HepG2 (cell line): ENCODE data around the gene OMA1. TPM values are rescaled to one million over a fixed set of nuclear protein-coding genes. Genes with fewer than 3 reads are reported as not detected.
"Not testable (repeated sequence)": the region's sequence is repeated elsewhere in the genome, so short reads cannot be mapped to it uniquely, and the experiment has no call there.

ENCODE experiments used
- ATAC-seq: fragments of 200-7000 bp; cut with Tn5 transposase; 3 replicates; pipeline ENCODE4 v1.9.1; 2020; ENCODE audit warnings: mild to moderate bottlenecking, moderate library complexity
- BruUV-seq: library from RNA; stranded (reverse); fragments of 400-500 nt; replicated peaks from 2 replicates; lab custom pipeline; 2021; lab: Mats Ljungman, UMichigan
- CTCF ChIA-PET: fragments of 300-600 bp; formaldehyde crosslinking; extraction: SDS; loops from one replicate; lab custom pipeline; 2021; ENCODE audit warnings: low total read pairs, inconsistent platforms, low intra/inter-chr PET ratio; lab: Yijun Ruan, JAX
- POLR2A ChIA-PET: fragments of 350-600 bp; sonication (Branson Sonifier 250); formaldehyde crosslinking; loops from one replicate; lab custom pipeline; 2020; ENCODE audit warnings: antibody characterized with exemption, inconsistent platforms; lab: Yijun Ruan, JAX
- DNase-seq: peaks from one replicate; pipeline ENCODE4 v3.0.0-alpha.2; 2015; ENCODE audit warnings: low spot score
- FAIRE-seq: peaks from 3 replicates; lab custom pipeline; 2011; peaks lifted over from hg19 to GRCh38; lab: Jason Lieb, UNC
- H2AFZ ChIP-seq: one replicate; pipeline ENCODE4 v1.6.1; 2011; ENCODE audit warnings: low read length, inconsistent platforms
- H3K27ac ChIP-seq: fragments of 300-600 bp; 3 replicates; pipeline ENCODE4 v1.8.0; 2011; ENCODE audit warnings: mixed run types, mild to moderate bottlenecking, mixed read lengths, low read length, inconsistent platforms; ENCODE audit not compliant: insufficient read depth; ENCODE audit errors: extremely low read length
- H3K27me3 ChIP-seq, 2 experiments: fragments of 200-600 bp in 1 of 2; 2 replicates in 1 of 2; 3 replicates in 1 of 2; pipeline versions ENCODE4 v1.6.0 to v1.8.0; 2011; ENCODE audit warnings: low read length in 2 of 2, mild to moderate bottlenecking in 2 of 2, moderate library complexity in 2 of 2, inconsistent platforms in 1 of 2; ENCODE audit not compliant: insufficient read depth in 2 of 2, control insufficient read depth in 1 of 2
- H3K36me3 ChIP-seq, 2 experiments: fragments of 200-600 bp in 1 of 2; replicated peaks in 1 of 2; 2 replicates in 1 of 2; 3 replicates in 1 of 2; pipeline versions ENCODE4 v1.5.1 to v1.8.0; 2011; ENCODE audit warnings: low read length in 2 of 2, inconsistent platforms in 1 of 2; ENCODE audit not compliant: insufficient read depth in 2 of 2, control insufficient read depth in 1 of 2
- H3K4me1 ChIP-seq: 2 replicates; pipeline ENCODE4 v1.5.1; 2012; ENCODE audit warnings: low read length, inconsistent platforms; ENCODE audit not compliant: insufficient read depth
- H3K4me2 ChIP-seq: 2 replicates; pipeline ENCODE4 v1.6.0; 2011; ENCODE audit warnings: low read depth, low read length, inconsistent platforms
- H3K4me3 ChIP-seq, 3 experiments: fragments of 200-600 bp in 1 of 3; sonication (generic), shearing (Covaris generic) in 1 of 3; replicated peaks in 1 of 3; 2 replicates each; pipeline ENCODE4 v1.5.1; 2011 to 2016; ENCODE audit warnings: low read length in 3 of 3, inconsistent platforms in 2 of 3, low read depth in 2 of 3, mild to moderate bottlenecking in 2 of 3, control low read depth in 1 of 3, mixed read lengths in 1 of 3; ENCODE audit not compliant: insufficient read depth in 1 of 3
- H3K79me2 ChIP-seq: one replicate; pipeline ENCODE4 v1.6.1; 2011; ENCODE audit warnings: low read length, inconsistent platforms; ENCODE audit not compliant: insufficient read depth
- H3K9ac ChIP-seq: 2 replicates; pipeline ENCODE4 v1.6.0; 2011; ENCODE audit warnings: mild to moderate bottlenecking, low read depth, low read length, inconsistent platforms; ENCODE audit not compliant: insufficient read depth
- H3K9me3 ChIP-seq: 2 replicates; pipeline ENCODE4 v1.5.1; 2012; ENCODE audit warnings: mild to moderate bottlenecking, low read length
- H4K20me1 ChIP-seq: 2 replicates; pipeline ENCODE4 v1.6.0; 2011; ENCODE audit warnings: inconsistent platforms, mild to moderate bottlenecking, low read length, moderate library complexity; ENCODE audit not compliant: insufficient read depth
- AHR ChIP-seq: IDR thresholded peaks from 2 replicates; pipeline ENCODE4 v1.6.1; 2018; ENCODE audit warnings: missing genetic modification reagents, missing compliant biosample characterization
- CENPX ChIP-seq: sonication (generic); formaldehyde crosslinking; IDR thresholded peaks from 2 replicates; pipeline ENCODE4 v1.9.0; 2021; ENCODE audit warnings: mild to moderate bottlenecking, missing genetic modification reagents, moderate library complexity
- KLF11 ChIP-seq: IDR thresholded peaks from 2 replicates; pipeline ENCODE4 v1.6.1; 2016; ENCODE audit warnings: missing compliant biosample characterization
- NFYB ChIP-seq: sonication (generic); formaldehyde crosslinking; IDR thresholded peaks from 2 replicates; pipeline ENCODE4 v1.4.0; 2020; ENCODE audit warnings: missing genetic modification reagents
- PHF20 ChIP-seq: sonication (generic); formaldehyde crosslinking; IDR thresholded peaks from 2 replicates; pipeline ENCODE4 v1.5.0; 2020; ENCODE audit warnings: mild to moderate bottlenecking, missing genetic modification reagents
- SAFB2 ChIP-seq: sonication (generic); formaldehyde crosslinking; IDR thresholded peaks from 2 replicates; pipeline ENCODE4 v1.5.1; 2020; ENCODE audit warnings: missing genetic modification reagents, low read depth, mild to moderate bottlenecking, borderline replicate concordance
- SIN3B ChIP-seq: fragments of 150-350 bp; IDR thresholded peaks from 2 replicates; pipeline ENCODE4 v1.6.1; 2014; ENCODE audit warnings: low read length
- SRSF4 ChIP-seq: fragments of 200-400 bp; formaldehyde crosslinking; IDR thresholded peaks from one replicate; pipeline ENCODE4 v1.6.1; 2018; ENCODE audit warnings: mild to moderate bottlenecking, low read depth, low read length, moderate library complexity; ENCODE audit not compliant: poor library complexity, severe bottlenecking
- YY1 ChIP-seq: IDR thresholded peaks from 2 replicates; pipeline ENCODE4 v1.6.1; 2011; ENCODE audit warnings: low read length, low read depth, moderate library complexity, mild to moderate bottlenecking; ENCODE audit not compliant: insufficient read depth, insufficient replicate concordance
- ZBTB7A ChIP-seq: sonication (generic); formaldehyde crosslinking; IDR thresholded peaks from 2 replicates; pipeline ENCODE4 v1.8.0; 2022; ENCODE audit warnings: mild to moderate bottlenecking, missing genetic modification reagents
- ZFP36L1 ChIP-seq: sonication (generic); formaldehyde crosslinking; IDR thresholded peaks from 2 replicates; pipeline ENCODE4 v1.8.0; 2022; ENCODE audit warnings: mild to moderate bottlenecking, missing genetic modification reagents, moderate library complexity
- ZIK1 ChIP-seq: sonication (generic); formaldehyde crosslinking; IDR thresholded peaks from 2 replicates; pipeline ENCODE4 v1.5.0; 2020; ENCODE audit warnings: mild to moderate bottlenecking, low read depth, missing genetic modification reagents, borderline replicate concordance
- ZMYM4 ChIP-seq: sonication (generic); formaldehyde crosslinking; IDR thresholded peaks from 2 replicates; pipeline ENCODE4 v1.8.1; 2023; ENCODE audit warnings: mild to moderate bottlenecking, missing genetic modification reagents
- ZNF33A ChIP-seq: sonication (generic); formaldehyde crosslinking; IDR thresholded peaks from 2 replicates; pipeline ENCODE4 v1.5.1; 2020; ENCODE audit warnings: missing genetic modification reagents, mild to moderate bottlenecking, moderate library complexity, borderline replicate concordance
- ZNF691 ChIP-seq: sonication (generic); formaldehyde crosslinking; IDR thresholded peaks from 2 replicates; pipeline ENCODE4 v1.4.0; 2020; ENCODE audit warnings: missing genetic modification reagents, low read depth, mild to moderate bottlenecking, borderline replicate concordance
- ZNF878 ChIP-seq: sonication (generic); formaldehyde crosslinking; IDR thresholded peaks from 2 replicates; pipeline ENCODE4 v1.8.1; 2023; ENCODE audit warnings: mild to moderate bottlenecking, missing genetic modification reagents, moderate library complexity
- ZSCAN12 ChIP-seq: sonication (generic); formaldehyde crosslinking; IDR thresholded peaks from 2 replicates; pipeline ENCODE4 v1.9.0; 2021; ENCODE audit warnings: mild to moderate bottlenecking, missing genetic modification reagents
- ZSCAN22 ChIP-seq: sonication (generic); formaldehyde crosslinking; IDR thresholded peaks from 2 replicates; pipeline ENCODE4 v1.4.0; 2020; ENCODE audit warnings: mild to moderate bottlenecking, missing genetic modification reagents
- ZSCAN25 ChIP-seq: sonication (generic); formaldehyde crosslinking; IDR thresholded peaks from 2 replicates; pipeline ENCODE4 v1.8.0; 2022; ENCODE audit warnings: mild to moderate bottlenecking, missing genetic modification reagents
- WGBS: methylation state at CpG from one replicate; pipeline ENCODE4 v1.1.6; 2017; ENCODE audit warnings: low lambda C conversion rate; 5-methylcytosine and 5-hydroxymethylcytosine counted together
- in situ Hi-C: cut with HindIII; loops from 2 replicates; pipeline ENCODE4 v1.10.0; 2017; ENCODE audit warnings: low pct_unique_long_range_greater_than_20kb; ENCODE audit not compliant: extremely low pct_ligation_motif_present
- intact Hi-C: fragments of 100-400 bp; cut with micrococcal nuclease; formaldehyde crosslinking; loops from one replicate; pipeline ENCODE4 v1.10.0; 2022; ENCODE audit not compliant: unreplicated experiment
- polyA plus RNA-seq, 8 experiments: library from polyadenylated mRNA; depleted of rRNA in 3 of 8; stranded (reverse) in 7 of 8; unstranded in 1 of 8; fragments of >200 nt; fragmentation: Illumina TruSeq in 4 of 8; extraction: Trizol in 4 of 8; gene quantifications; 2 replicates each; pipeline versions ENCODE4 v1.2.1 to v1.2.3, GENCODE V29; 2011 to 2016; ENCODE audit warnings: low read depth in 4 of 8, missing spikeins in 1 of 8, mixed read lengths in 1 of 8; ENCODE audit not compliant: insufficient read depth in 1 of 8
- total RNA-seq, 5 experiments: library from RNA; depleted of rRNA; stranded (reverse); fragments of >200 nt; fragmentation: Illumina TruSeq; extraction: Trizol; gene quantifications; 2 replicates each; pipeline ENCODE4 v1.2.3, GENCODE V29; 2016; ENCODE audit warnings: low read depth in 1 of 5
- TF ChIP-seq, protein P1 (sequence below): sonication (generic); formaldehyde crosslinking; IDR thresholded peaks from 2 replicates; pipeline ENCODE4 v1.5.0; 2020; ENCODE audit warnings: missing genetic modification reagents, mild to moderate bottlenecking, borderline replicate concordance

Gene OMA1
- total and polyA plus RNA-seq, 2 of the 13 experiments (the other 11 are each of a cell fraction or from before 2014, with no cell fraction given), result 7.0 to 26.9 TPM

GRCh38 chr1:58497499-58497898 is 49.0 kb downstream of the OMA1 start (continued):
- TF ChIP-seq ZNF691 (CRISPR knock-in tag), result no peak

- TF ChIP-seq, protein P1, sequence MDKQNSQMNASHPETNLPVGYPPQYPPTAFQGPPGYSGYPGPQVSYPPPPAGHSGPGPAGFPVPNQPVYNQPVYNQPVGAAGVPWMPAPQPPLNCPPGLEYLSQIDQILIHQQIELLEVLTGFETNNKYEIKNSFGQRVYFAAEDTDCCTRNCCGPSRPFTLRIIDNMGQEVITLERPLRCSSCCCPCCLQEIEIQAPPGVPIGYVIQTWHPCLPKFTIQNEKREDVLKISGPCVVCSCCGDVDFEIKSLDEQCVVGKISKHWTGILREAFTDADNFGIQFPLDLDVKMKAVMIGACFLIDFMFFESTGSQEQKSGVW (CRISPR knock-in tag), result no peak
- TF ChIP-seq SRSF4 (no peak), ZNF878 (CRISPR knock-in tag) (no peak), SIN3B (no peak), SAFB2 (CRISPR knock-in tag) (no peak), KLF11 (CRISPR knock-in tag) (no peak), NFYB (CRISPR knock-in tag) (no peak), ZIK1 (no peak), ZFP36L1 (CRISPR knock-in tag) (no peak), ZSCAN22 (CRISPR knock-in tag) (no peak), ZNF33A (CRISPR knock-in tag) (no peak), ZSCAN12 (no peak), CENPX (CRISPR knock-in tag) (no peak), YY1 (no peak), PHF20 (CRISPR knock-in tag) (no peak), AHR (no peak), ZMYM4 (CRISPR knock-in tag) (no peak), ZBTB7A (CRISPR knock-in tag) (no peak), ZSCAN25 (CRISPR knock-in tag) (no peak)
- H3K36me3 ChIP-seq, result no peaks in the 10 kb centered on the region
- no peak for DNase-seq
- no peak overlapping the region for H3K27ac ChIP-seq
- no peaks in the 10 kb centered on the region for H3K4me1 ChIP-seq
- FAIRE-seq, result no peak
- no peak overlapping the region for H3K4me2 ChIP-seq
- intact Hi-C loops (no loop called here), in situ Hi-C loops (no loop called here)
- H3K79me2 ChIP-seq, result no peaks in the 10 kb centered on the region
- ATAC-seq, result no peak
- BruUV-seq, result no TSS peak
- H4K20me1 ChIP-seq, result no peaks in the 10 kb centered on the region
- no peaks in the 10 kb centered on the region for H3K27me3 ChIP-seq
- H3K9ac ChIP-seq, result no peak overlapping the region
- H2AFZ ChIP-seq, result no peak overlapping the region
- ChIA-PET POLR2A (no interaction called here), CTCF (no interaction called here)
- no peaks in the 10 kb centered on the region for H3K9me3 ChIP-seq
- H3K4me3 ChIP-seq, result no peak overlapping the region
- WGBS, result 96% methylated on average over 3 of the region's 3 CpGs
Observed at GRCh38 chr1:58496042-58496441, 50.5 kb downstream of the OMA1 start.

- POLR2A ChIA-PET, H3K4me2 ChIP-seq, BruUV-seq: not testable (repeated sequence)
Observed at GRCh38 chr1:58488914-58489313, 57.6 kb downstream of the OMA1 start.

More at GRCh38 chr1:58488914-58489313, 57.6 kb downstream of the OMA1 start:
- H3K79me2 ChIP-seq, H2AFZ ChIP-seq, H3K9ac ChIP-seq, H4K20me1 ChIP-seq, H3K4me1 ChIP-seq, ATAC-seq, H3K27ac ChIP-seq, in situ Hi-C loops, DNase-seq, H3K9me3 ChIP-seq, H3K4me3 ChIP-seq, FAIRE-seq, CTCF ChIA-PET, H3K36me3 ChIP-seq, intact Hi-C loops, H3K27me3 ChIP-seq: not testable (repeated sequence)
- WGBS, result 97% methylated on average over 14 of the region's 18 CpGs
